GM19240 (cell line): ENCODE results near the gene ARHGEF1.
"Not testable (repeated sequence)": the region's sequence is repeated elsewhere in the genome, so short reads cannot be mapped to it uniquely, and the experiment has no call there.

Source experiments
- DNase-seq: peaks from one replicate; pipeline ENCODE4 v3.0.0; 2011; ENCODE audit warnings: low spot score; ENCODE audit not compliant: insufficient read length

ARHGEF1 gene

GRCh38 chr19:41904118-41904870, 21.3 kb downstream of the ARHGEF1 start:
- DNase-seq = no peak

GRCh38 chr19:41905273-41906002, 22.5 kb downstream of the ARHGEF1 start:
- DNase-seq = no peak

- no peak for DNase-seq
Measured at GRCh38 chr19:41906271-41906670, 23.3 kb downstream of the ARHGEF1 start.

- DNase-seq = no peak
Measured at GRCh38 chr19:41906916-41907680, 24.1 kb downstream of the ARHGEF1 start.

GRCh38 chr19:41907994-41908615, 25.1 kb downstream of the ARHGEF1 start:
- DNase-seq = no peak

- no peak for DNase-seq
Measured at GRCh38 chr19:41908724-41909464, 25.9 kb downstream of the ARHGEF1 start.

- no peak for DNase-seq
Measured at GRCh38 chr19:41909706-41910105, 26.7 kb downstream of the ARHGEF1 start.

GRCh38 chr19:41910240-41910991, 27.4 kb downstream of the ARHGEF1 start:
- DNase-seq = no peak

- no peak for DNase-seq
Measured at GRCh38 chr19:41910992-41911888, 28.3 kb downstream of the ARHGEF1 start.

GRCh38 chr19:41911889-41912731, 29.1 kb downstream of the ARHGEF1 start:
- no peak for DNase-seq

- DNase-seq = no peak
Measured at GRCh38 chr19:41912899-41913537, 30.0 kb downstream of the ARHGEF1 start.

- DNase-seq = no peak
Measured at GRCh38 chr19:41913538-41914423, 30.8 kb downstream of the ARHGEF1 start.

GRCh38 chr19:41914424-41914834, 31.4 kb downstream of the ARHGEF1 start:
- not testable (repeated sequence) for DNase-seq

- DNase-seq = no peak
Measured at GRCh38 chr19:41915021-41915775, 32.2 kb downstream of the ARHGEF1 start.

GRCh38 chr19:41915776-41916414, 32.9 kb downstream of the ARHGEF1 start:
- DNase-seq = no peak
